Measurements from ENCODE around the gene HTR3C.

DNA sequence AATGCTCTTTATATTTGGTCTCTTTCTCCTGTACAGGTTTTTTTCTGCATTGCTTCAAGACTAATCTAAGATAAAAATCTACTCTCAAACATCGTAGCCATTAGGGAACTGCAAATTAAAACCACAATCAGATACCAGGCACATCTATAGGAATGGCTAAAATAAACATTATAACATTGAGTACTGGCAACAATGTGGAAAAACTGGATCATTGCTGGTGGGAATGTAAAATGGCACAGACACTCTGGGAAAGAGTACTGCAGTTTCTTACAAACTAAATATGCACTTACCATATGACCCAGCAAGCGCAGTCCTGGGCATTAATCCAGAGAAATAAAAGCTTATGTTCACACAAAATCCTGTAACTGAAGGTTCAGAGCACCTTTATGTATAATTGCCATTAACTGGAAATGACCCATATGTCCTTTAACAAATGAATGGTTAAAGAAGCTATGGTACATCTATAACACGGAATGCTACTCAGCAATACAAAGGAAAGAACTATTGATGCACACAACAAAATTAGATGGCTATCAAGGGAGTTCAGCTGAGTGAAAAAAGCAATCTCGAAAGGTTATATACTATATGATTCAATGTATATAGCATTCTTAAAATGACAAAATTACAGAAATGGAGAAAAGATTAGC is 41.5 kb upstream of the HTR3C start:
- TF ChIP-seq POLR2A (IDR thresholded peaks at IDR 0.05; ENCODE audit: borderline replicate concordance, extremely low read depth, insufficient read depth, insufficient read length): no peak
- TF ChIP-seq, protein P1, sequence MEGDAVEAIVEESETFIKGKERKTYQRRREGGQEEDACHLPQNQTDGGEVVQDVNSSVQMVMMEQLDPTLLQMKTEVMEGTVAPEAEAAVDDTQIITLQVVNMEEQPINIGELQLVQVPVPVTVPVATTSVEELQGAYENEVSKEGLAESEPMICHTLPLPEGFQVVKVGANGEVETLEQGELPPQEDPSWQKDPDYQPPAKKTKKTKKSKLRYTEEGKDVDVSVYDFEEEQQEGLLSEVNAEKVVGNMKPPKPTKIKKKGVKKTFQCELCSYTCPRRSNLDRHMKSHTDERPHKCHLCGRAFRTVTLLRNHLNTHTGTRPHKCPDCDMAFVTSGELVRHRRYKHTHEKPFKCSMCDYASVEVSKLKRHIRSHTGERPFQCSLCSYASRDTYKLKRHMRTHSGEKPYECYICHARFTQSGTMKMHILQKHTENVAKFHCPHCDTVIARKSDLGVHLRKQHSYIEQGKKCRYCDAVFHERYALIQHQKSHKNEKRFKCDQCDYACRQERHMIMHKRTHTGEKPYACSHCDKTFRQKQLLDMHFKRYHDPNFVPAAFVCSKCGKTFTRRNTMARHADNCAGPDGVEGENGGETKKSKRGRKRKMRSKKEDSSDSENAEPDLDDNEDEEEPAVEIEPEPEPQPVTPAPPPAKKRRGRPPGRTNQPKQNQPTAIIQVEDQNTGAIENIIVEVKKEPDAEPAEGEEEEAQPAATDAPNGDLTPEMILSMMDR (IDR thresholded peaks at IDR 0.05 in 2 of 3, conservative IDR thresholded peaks at IDR 0.05 in 1 of 3; ENCODE audit: borderline replicate concordance in 1 of 3, insufficient read depth in 1 of 3, low read depth in 2 of 3, low read length in 2 of 3): no peak
- TF ChIP-seq YY1 (IDR thresholded peaks at IDR 0.05; ENCODE audit: extremely low read depth, insufficient replicate concordance, low read depth, low read length): no peak
- TF ChIP-seq SRF (IDR thresholded peaks at IDR 0.05; ENCODE audit: low read depth): no peak
